GM23248 (cell line): ENCODE results near the gene TIPRL. TPM values are rescaled to one million over a fixed set of nuclear protein-coding genes. Genes with fewer than 3 reads are reported as not detected.

Experiments
- DNase-seq: peaks from one replicate; pipeline ENCODE4 v3.0.0-alpha.2; 2015
- H2AFZ ChIP-seq: fragments of 200-600 bp; sonication (generic); 2 replicates; pipeline ENCODE4 v1.6.1; 2016; ENCODE audit warnings: antibody characterized with exemption
- H3F3A ChIP-seq: fragments of 200-600 bp; sonication (generic); 2 replicates; pipeline ENCODE4 v1.6.1; 2016; ENCODE audit warnings: mild to moderate bottlenecking, antibody characterized with exemption, mixed run types; ENCODE audit not compliant: insufficient read depth
- H3K27ac ChIP-seq: fragments of 200-600 bp; sonication (generic); 2 replicates; pipeline ENCODE4 v1.5.1; 2016; ENCODE audit warnings: mild to moderate bottlenecking
- H3K27me3 ChIP-seq: fragments of 200-600 bp; sonication (generic); replicated peaks from 2 replicates; pipeline ENCODE4 v1.6.1; 2016; ENCODE audit warnings: mild to moderate bottlenecking; ENCODE audit not compliant: insufficient read depth
- H3K36me3 ChIP-seq: fragments of 200-600 bp; sonication (generic); 2 replicates; pipeline ENCODE4 v1.6.1; 2016; ENCODE audit warnings: low read depth, mild to moderate bottlenecking
- H3K4me1 ChIP-seq: fragments of 200-600 bp; sonication (generic); 2 replicates; pipeline ENCODE4 v1.6.1; 2016; ENCODE audit warnings: mild to moderate bottlenecking; ENCODE audit not compliant: insufficient read depth
- H3K4me2 ChIP-seq: fragments of 200-600 bp; sonication (generic); one replicate; pipeline ENCODE4 v1.6.1; 2016; ENCODE audit warnings: mild to moderate bottlenecking; ENCODE audit not compliant: unreplicated experiment
- H3K4me3 ChIP-seq: fragments of 200-600 bp; sonication (generic); 2 replicates; pipeline ENCODE4 v1.5.1; 2016; ENCODE audit warnings: mild to moderate bottlenecking
- H3K79me2 ChIP-seq: fragments of 200-600 bp; sonication (generic); 2 replicates; pipeline ENCODE4 v1.6.1; 2016; ENCODE audit warnings: mild to moderate bottlenecking; ENCODE audit not compliant: insufficient read depth
- H3K9ac ChIP-seq: fragments of 200-600 bp; sonication (generic); 2 replicates; pipeline ENCODE4 v1.6.1; 2016; ENCODE audit warnings: mild to moderate bottlenecking
- H3K9me2 ChIP-seq: fragments of 200-600 bp; sonication (generic); 2 replicates; pipeline ENCODE4 v1.6.1; 2016; ENCODE audit warnings: mixed run types, mild to moderate bottlenecking, moderate library complexity; ENCODE audit not compliant: insufficient read depth
- H3K9me3 ChIP-seq: fragments of 200-600 bp; sonication (generic); one replicate; pipeline ENCODE4 v1.6.1; 2017; ENCODE audit warnings: low read depth
- H4K20me1 ChIP-seq: fragments of 200-600 bp; sonication (generic); 2 replicates; pipeline ENCODE4 v1.6.0; 2016; ENCODE audit not compliant: insufficient read depth
- EZH2 ChIP-seq: fragments of 200-600 bp; sonication (generic); IDR thresholded peaks from 2 replicates; pipeline ENCODE4 v1.6.1; 2018; ENCODE audit warnings: antibody characterized with exemption, mild to moderate bottlenecking; ENCODE audit not compliant: insufficient read depth, poor library complexity, severe bottlenecking
- EZH2phosphoT487 ChIP-seq: fragments of 200-600 bp; sonication (generic); IDR thresholded peaks from 2 replicates; pipeline ENCODE4 v1.6.1; 2018; ENCODE audit warnings: antibody characterized with exemption, moderate library complexity, mild to moderate bottlenecking, low read depth; ENCODE audit not compliant: insufficient read depth
- WGBS, 2 experiments: methylation state at CpG; one replicate each; pipeline ENCODE4 v1.1.6; 2015 to 2017; ENCODE audit warnings: low lambda C conversion rate in 2 of 2, low coverage in 1 of 2; ENCODE audit errors: missing lambda C conversion rate in 2 of 2; 5-methylcytosine and 5-hydroxymethylcytosine counted together
- in situ Hi-C: fragments of 300-500 bp; cut with MboI; formaldehyde crosslinking; loops from 2 replicates; pipeline ENCODE4 v1.15.0; 2020
- polyA plus RNA-seq: library from polyadenylated mRNA; unstranded; fragments of >200 nt; fragmentation: Nextera tagmentation; extraction: Ambion mirVana; gene quantifications from 2 replicates; pipeline ENCODE4 v1.2.1, GENCODE V29; 2016
- total RNA-seq: library from RNA; depleted of rRNA; stranded (reverse); fragments of >200 nt; shearing (Covaris generic); gene quantifications from 2 replicates; pipeline ENCODE4 v1.2.3, GENCODE V29; 2014

Gene TIPRL
- total and polyA plus RNA-seq, 2 experiments from 2014 or later: 36.6 to 62.9 TPM

- Histone ChIP-seq H3K4me2 (no peak overlapping the region), H3K36me3 (no peaks in the 10 kb centered on the region), H4K20me1 (no peaks in the 10 kb centered on the region; the same call in 1 of the 2 replicates), H3K79me2 (peaks cover 34% of the 10 kb centered on the region), H3K4me3 (no peak overlapping the region), H3K27ac (no peak overlapping the region), H3K9me3 (no peaks in the 10 kb centered on the region), H3K9me2 (no peaks in the 10 kb centered on the region), H3F3A (peaks cover 27% of the 10 kb centered on the region), H2AFZ (no peak overlapping the region), H3K9ac (no peak overlapping the region), H3K27me3 (no peaks in the 10 kb centered on the region), H3K4me1 (peaks cover 24% of the 10 kb centered on the region)
- TF ChIP-seq EZH2phosphoT487 (no peak), EZH2 (no peak)
- in situ Hi-C loops: no loop called here
- no peak for DNase-seq
Measured at GRCh38 chr1:168223261-168223660, 44.5 kb downstream of the TIPRL start.

GRCh38 chr1:168223681-168224540 is 45.1 kb downstream of the TIPRL start:
- no peak for TF ChIP-seq EZH2phosphoT487
- no peak for TF ChIP-seq EZH2
- Histone ChIP-seq H3K27ac (no peak overlapping the region), H3K9ac (no peak overlapping the region), H3K9me2 (no peaks in the 10 kb centered on the region), H3K4me2 (peak overlapping the region; percentile 22), H3F3A (peaks cover 29% of the 10 kb centered on the region), H3K4me3 (no peak overlapping the region), H3K9me3 (no peaks in the 10 kb centered on the region), H3K27me3 (no peaks in the 10 kb centered on the region), H3K4me1 (peaks cover 30% of the 10 kb centered on the region), H2AFZ (no peak overlapping the region), H3K36me3 (no peaks in the 10 kb centered on the region), H3K79me2 (peaks cover 41% of the 10 kb centered on the region), H4K20me1 (no peaks in the 10 kb centered on the region; the same call in 1 of the 2 replicates)
- peak; percentile 47 for DNase-seq
- in situ Hi-C loops: no loop called here

DNA sequence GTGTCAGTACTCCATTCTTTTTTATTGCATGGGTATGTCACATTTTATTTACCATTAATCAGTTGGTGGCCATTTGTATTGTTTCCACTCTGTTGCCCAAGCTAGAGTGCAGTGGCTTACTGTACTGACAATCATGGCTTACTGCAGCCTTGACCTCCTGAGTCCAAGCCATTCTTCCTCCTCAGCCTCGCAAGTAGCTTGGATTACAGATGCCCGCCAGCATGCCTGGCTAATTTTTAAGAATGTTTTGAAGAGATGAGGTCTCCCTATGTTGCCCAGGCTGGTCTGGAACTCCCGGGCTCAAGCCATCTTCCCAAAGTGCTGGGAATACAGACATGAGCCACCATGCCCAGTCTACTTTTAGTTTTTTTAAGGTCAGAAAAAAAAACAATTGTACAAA is 46.2 kb downstream of the TIPRL start:
- no peak for DNase-seq
- H3K4me2 ChIP-seq: peak overlapping the region; percentile 92
- H4K20me1 ChIP-seq: no peaks in the 10 kb centered on the region; the same call in 1 of the 2 replicates
- peaks cover 52% of the 10 kb centered on the region for H3K79me2 ChIP-seq
- TF ChIP-seq EZH2phosphoT487: no peak
- no peak for TF ChIP-seq EZH2
- peak overlapping the region; percentile 94 for H3K9ac ChIP-seq
- peak overlapping the region; percentile 99 for H2AFZ ChIP-seq
- H3K4me1 ChIP-seq: peaks cover 38% of the 10 kb centered on the region
- peaks cover 37% of the 10 kb centered on the region for H3F3A ChIP-seq
- peak overlapping the region; percentile 76 for H3K27ac ChIP-seq
- H3K9me3 ChIP-seq: no peaks in the 10 kb centered on the region
- no peaks in the 10 kb centered on the region for H3K27me3 ChIP-seq
- H3K36me3 ChIP-seq: no peaks in the 10 kb centered on the region
- WGBS, 2 experiments: 79 to 84% methylated on average over 3 of the region's 3 CpGs
- H3K4me3 ChIP-seq: peak overlapping the region; percentile 85
- in situ Hi-C loops: no loop called here
- no peaks in the 10 kb centered on the region for H3K9me2 ChIP-seq

DNA sequence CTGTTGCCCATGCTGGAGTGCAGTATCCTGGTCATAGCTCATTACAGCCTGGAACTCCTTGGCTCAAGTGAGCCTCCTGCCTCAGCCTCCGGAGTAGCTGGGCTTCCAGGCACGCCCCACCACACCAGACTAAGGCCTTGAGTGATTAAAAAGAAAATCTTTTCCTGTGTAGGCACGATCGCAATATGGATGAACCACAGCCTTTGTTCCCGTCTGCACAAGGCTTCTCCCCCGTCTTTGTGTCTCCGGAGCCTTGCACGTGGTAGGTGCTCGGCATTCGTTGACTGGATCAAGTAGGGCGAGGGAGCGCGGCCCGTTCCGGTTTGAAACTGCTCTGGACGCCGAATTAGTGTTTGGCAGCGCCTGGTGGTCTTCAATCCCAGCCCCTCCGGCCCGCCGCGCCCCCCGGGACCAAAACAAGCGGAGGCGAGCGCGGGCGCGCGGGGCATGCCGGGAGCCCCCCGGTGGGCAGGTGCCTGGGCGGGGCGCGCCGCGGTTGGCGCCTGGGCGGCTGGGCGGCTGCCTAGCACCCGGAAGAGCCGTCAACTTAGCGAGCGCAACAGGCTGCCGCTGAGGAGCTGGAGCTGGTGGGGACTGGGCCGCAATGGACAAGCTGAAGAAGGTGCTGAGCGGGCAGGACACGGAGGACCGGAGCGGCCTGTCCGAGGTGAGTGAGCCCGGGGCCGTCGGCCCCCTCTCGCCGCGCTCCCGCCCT is 46.9 kb downstream of the TIPRL start, which contains the start of gene SFT2D2:
SFT2D2 (plus strand) TSS at position 529 of the 715 bp plus-strand sequence; CDS start at position 605, 76 bp downstream.
- peak within 1 kb of the TSS; percentile 76 for H3K27ac ChIP-seq
- no peaks in the 10 kb centered on the region for H3K27me3 ChIP-seq
- H3K9me3 ChIP-seq: no peaks in the 10 kb centered on the region
- 3% methylated on average over 55 to 58 of the region's 58 CpGs for WGBS, 2 experiments
- H2AFZ ChIP-seq: peak within 1 kb of the TSS; percentile 99
- peaks cover 37% of the 10 kb centered on the region for H3F3A ChIP-seq
- peak within 1 kb of the TSS; percentile 92 for H3K4me2 ChIP-seq
- TF ChIP-seq EZH2: no peak
- no peak for TF ChIP-seq EZH2phosphoT487
- H3K9me2 ChIP-seq: no peaks in the 10 kb centered on the region
- in situ Hi-C loops: no loop called here
- no peaks in the 10 kb centered on the region; the same call in none of the 2 replicates for H4K20me1 ChIP-seq
- peak; percentile 88 for DNase-seq
- H3K4me3 ChIP-seq: peak within 1 kb of the TSS; percentile 85
- H3K36me3 ChIP-seq: no peaks in the 10 kb centered on the region
- peak within 1 kb of the TSS; percentile 94 for H3K9ac ChIP-seq
- H3K79me2 ChIP-seq: peaks cover 58% of the 10 kb centered on the region
- H3K4me1 ChIP-seq: peaks cover 42% of the 10 kb centered on the region
